Muscle layer of duodenum (tissue), 2 donors: ENCODE results near the gene ADAMTSL5.

ENCODE experiments used
- H3K27ac ChIP-seq: one replicate; pipeline ENCODE4 v1.7.0; 2013; ENCODE audit warnings: mild to moderate bottlenecking, low read length
- H3K27me3 ChIP-seq: one replicate; pipeline ENCODE4 v1.7.0; 2013; ENCODE audit warnings: low read depth, mild to moderate bottlenecking, control low read depth, low read length
- H3K36me3 ChIP-seq, 2 donors: one replicate each; pipeline ENCODE4 v1.7.0; 2013; ENCODE audit warnings: low read length in 2 of 2, control low read depth in 1 of 2, mild to moderate bottlenecking in 1 of 2; ENCODE audit not compliant: insufficient read depth in 2 of 2, control insufficient read depth in 1 of 2
- H3K4me1 ChIP-seq, 2 donors: one replicate each; pipeline ENCODE4 v1.7.0; 2013; ENCODE audit warnings: low read length in 2 of 2, mild to moderate bottlenecking in 2 of 2, control low read depth in 1 of 2, moderate library complexity in 1 of 2; ENCODE audit not compliant: insufficient read depth in 2 of 2, control insufficient read depth in 1 of 2
- H3K4me3 ChIP-seq, 2 donors: one replicate each; pipeline ENCODE4 v1.7.0; 2013; ENCODE audit warnings: low read length in 2 of 2, low read depth in 1 of 2, mild to moderate bottlenecking in 1 of 2
- H3K9me3 ChIP-seq, 2 donors: one replicate each; pipeline ENCODE4 v1.7.0; 2013; ENCODE audit warnings: low read length in 2 of 2, control low read depth in 1 of 2, mild to moderate bottlenecking in 1 of 2; ENCODE audit not compliant: control insufficient read depth in 1 of 2
- donor health status: healthy.

The ADAMTSL5 gene

GRCh38 chr19:1528596-1529429 is 16.0 kb upstream of the ADAMTSL5 start:
- H3K27me3 ChIP-seq: peaks cover 17% of the 10 kb centered on the region
- no peak overlapping the region for H3K4me3 ChIP-seq
- no peaks in the 10 kb centered on the region for H3K36me3 ChIP-seq
- H3K4me1 ChIP-seq: peaks cover 0 to 3% of the 10 kb centered on the region in 2 donors
- no peak overlapping the region for H3K27ac ChIP-seq
- H3K9me3 ChIP-seq: no peaks in the 10 kb centered on the region

- Histone ChIP-seq H3K4me1 (peaks cover 0 to 3% of the 10 kb centered on the region in 2 donors), H3K27ac (no peak overlapping the region), H3K27me3 (peaks cover 23% of the 10 kb centered on the region), H3K4me3 (no peak overlapping the region), H3K9me3 (no peaks in the 10 kb centered on the region), H3K36me3 (no peaks in the 10 kb centered on the region)
Observed at GRCh38 chr19:1527650-1528309, 15.0 kb upstream of the ADAMTSL5 start.

GRCh38 chr19:1526979-1527649 is 14.3 kb upstream of the ADAMTSL5 start:
- no peaks in the 10 kb centered on the region for H3K9me3 ChIP-seq
- no peaks in the 10 kb centered on the region for H3K36me3 ChIP-seq
- H3K27ac ChIP-seq: no peak overlapping the region
- H3K4me1 ChIP-seq: peaks cover 0 to 3% of the 10 kb centered on the region in 2 donors
- peaks cover 23% of the 10 kb centered on the region for H3K27me3 ChIP-seq
- H3K4me3 ChIP-seq: no peak overlapping the region

GRCh38 chr19:1526066-1526778 is 13.4 kb upstream of the ADAMTSL5 start:
- no peak overlapping the region for H3K27ac ChIP-seq

GRCh38 chr19:1525343-1525742 is 12.5 kb upstream of the ADAMTSL5 start:
- no peaks in the 10 kb centered on the region for H3K9me3 ChIP-seq
- H3K27ac ChIP-seq: no peak overlapping the region
- H3K4me3 ChIP-seq: no peak overlapping the region
- peaks cover 16% of the 10 kb centered on the region for H3K27me3 ChIP-seq
- H3K36me3 ChIP-seq: no peaks in the 10 kb centered on the region
- peaks cover 0 to 3% of the 10 kb centered on the region in 2 donors for H3K4me1 ChIP-seq

More at GRCh38 chr19:1526066-1526778, 13.4 kb upstream of the ADAMTSL5 start:
- Histone ChIP-seq H3K27me3 (peaks cover 16% of the 10 kb centered on the region), H3K9me3 (no peaks in the 10 kb centered on the region), H3K4me3 (no peak overlapping the region), H3K36me3 (no peaks in the 10 kb centered on the region), H3K4me1 (peaks cover 0 to 3% of the 10 kb centered on the region in 2 donors)

GRCh38 chr19:1524972-1525325 is 12.1 kb upstream of the ADAMTSL5 start:
- Histone ChIP-seq H3K27ac (no peak overlapping the region), H3K27me3 (peaks cover 16% of the 10 kb centered on the region), H3K4me3 (no peak overlapping the region), H3K9me3 (no peaks in the 10 kb centered on the region), H3K36me3 (no peaks in the 10 kb centered on the region), H3K4me1 (peaks cover 0 to 3% of the 10 kb centered on the region in 2 donors)

GRCh38 chr19:1524287-1524971 is 11.6 kb upstream of the ADAMTSL5 start:
- Histone ChIP-seq H3K4me1 (peaks cover 0 to 3% of the 10 kb centered on the region in 2 donors), H3K27ac (no peak overlapping the region), H3K36me3 (no peaks in the 10 kb centered on the region), H3K9me3 (no peaks in the 10 kb centered on the region), H3K4me3 (peak overlapping the region in 1 of 2 donors; percentile 40), H3K27me3 (peaks cover 16% of the 10 kb centered on the region)

- no peak within 1 kb of the TSS for H3K27ac ChIP-seq
- peaks cover 0 to 3% of the 10 kb centered on the region in 2 donors for H3K4me1 ChIP-seq
- H3K36me3 ChIP-seq: no peaks in the 10 kb centered on the region
- peaks cover 16% of the 10 kb centered on the region for H3K27me3 ChIP-seq
- H3K9me3 ChIP-seq: no peaks in the 10 kb centered on the region
- H3K4me3 ChIP-seq: peak within 1 kb of the TSS in 1 of 2 donors; percentile 40
Observed at GRCh38 chr19:1523412-1524286, 10.8 kb upstream of the ADAMTSL5 start, which contains the start of gene PLK5. TSS of gene PLK5 (plus strand) at chr19:1524077. CDS start at chr19:1526997, 2,920 bp downstream.

- Histone ChIP-seq H3K4me3 (no peak overlapping the region), H3K27me3 (peaks cover 16% of the 10 kb centered on the region), H3K9me3 (no peaks in the 10 kb centered on the region), H3K27ac (no peak overlapping the region), H3K4me1 (peaks cover 0 to 3% of the 10 kb centered on the region in 2 donors), H3K36me3 (no peaks in the 10 kb centered on the region)
Observed at GRCh38 chr19:1522838-1523237, 10.0 kb upstream of the ADAMTSL5 start.

GRCh38 chr19:1522061-1522460 is 9.2 kb upstream of the ADAMTSL5 start:
- Histone ChIP-seq H3K36me3 (no peaks in the 10 kb centered on the region), H3K9me3 (no peaks in the 10 kb centered on the region), H3K4me1 (peaks cover 0 to 3% of the 10 kb centered on the region in 2 donors), H3K4me3 (no peak overlapping the region), H3K27ac (no peak overlapping the region), H3K27me3 (peaks cover 16% of the 10 kb centered on the region)
